ENCODE measurements around the gene ZDHHC17.

GRCh38 chr12:76745343-76745742 lies 18.6 kb upstream of the ZDHHC17 start:
- TF ChIP-seq CTCF (IDR thresholded peaks at IDR 0.05; ENCODE audit: low read length) (no peak), EZH2 (IDR thresholded peaks at IDR 0.05; ENCODE audit: borderline replicate concordance, low read length) (no peak)
